Caco-2 (cell line): Measurements from ENCODE around the gene TM4SF18. TPM values are rescaled to one million over a fixed set of nuclear protein-coding genes. Genes with fewer than 3 reads are reported as not detected.

Experiments
- BruUV-seq: library from RNA; stranded (reverse); fragments of 400-500 nt; replicated peaks from 2 replicates; lab custom pipeline; 2021; lab: Mats Ljungman, UMichigan
- CTCF ChIA-PET: fragments of 300-600 bp; sonication (Branson Sonifier 250); formaldehyde crosslinking; loops from one replicate; lab custom pipeline; 2022; ENCODE audit warnings: antibody characterized with exemption; lab: Charles Lee
- POLR2A ChIA-PET: fragments of 300-600 bp; sonication (Branson Sonifier 250); formaldehyde crosslinking; loops from one replicate; lab custom pipeline; 2022; ENCODE audit warnings: antibody characterized with exemption; lab: Charles Lee
- DNase-seq, 2 experiments: peaks; one replicate each; pipeline versions ENCODE4 v3.0.0 to v3.0.0-alpha.2; 2020 to 2022
- H3K27me3 ChIP-seq: replicated peaks from 2 replicates; pipeline ENCODE4 v1.6.0; 2011; ENCODE audit warnings: low read length; ENCODE audit not compliant: control insufficient read depth, insufficient read depth
- H3K36me3 ChIP-seq: 2 replicates; pipeline ENCODE4 v1.5.1; 2011; ENCODE audit warnings: low read length; ENCODE audit not compliant: control insufficient read depth, insufficient read depth
- H3K4me1 ChIP-seq: fragments of 250-450 bp; sonication (Bioruptor Pico); 2 replicates; pipeline ENCODE4 v1.5.1; 2020; ENCODE audit warnings: mild to moderate bottlenecking
- H3K4me3 ChIP-seq: 2 replicates; pipeline ENCODE4 v1.5.1; 2011; ENCODE audit warnings: low read depth, mild to moderate bottlenecking, control low read depth, low read length
- H3K9me3 ChIP-seq: fragments of 250-450 bp; sonication (Bioruptor Pico); 2 replicates; pipeline ENCODE4 v1.5.1; 2020; ENCODE audit warnings: mild to moderate bottlenecking, moderate library complexity
- H3K27ac Mint-ChIP-seq: one replicate; pipeline ENCODE4 v1.8.0; 2022; ENCODE audit warnings: mixed read lengths; ENCODE audit not compliant: unreplicated experiment
- H3K27me3 Mint-ChIP-seq: one replicate; pipeline ENCODE4 v1.8.0; 2022; ENCODE audit warnings: mixed read lengths; ENCODE audit not compliant: insufficient read depth, unreplicated experiment
- H3K36me3 Mint-ChIP-seq: one replicate; pipeline ENCODE4 v1.8.0; 2022; ENCODE audit warnings: mild to moderate bottlenecking, mixed read lengths; ENCODE audit not compliant: insufficient read depth, unreplicated experiment
- H3K4me1 Mint-ChIP-seq: one replicate; pipeline ENCODE4 v1.8.0; 2022; ENCODE audit warnings: low read depth, mixed read lengths; ENCODE audit not compliant: unreplicated experiment
- H3K4me3 Mint-ChIP-seq: one replicate; pipeline ENCODE4 v1.8.0; 2022; ENCODE audit warnings: mild to moderate bottlenecking, moderate library complexity, mixed read lengths; ENCODE audit not compliant: unreplicated experiment
- H3K9me3 Mint-ChIP-seq: one replicate; pipeline ENCODE4 v1.8.0; 2022; ENCODE audit warnings: mixed read lengths; ENCODE audit not compliant: unreplicated experiment
- intact Hi-C: fragments of 100-400 bp; cut with micrococcal nuclease; formaldehyde crosslinking; loops from one replicate; pipeline ENCODE4 v1.10.0; 2022; ENCODE audit not compliant: unreplicated experiment
- total RNA-seq: library from RNA; stranded (reverse); gene quantifications from 2 replicates; pipeline ENCODE4 v1.2.3, GENCODE V29; 2022
- TF ChIP-seq, protein P1 (sequence below), 2 experiments: fragments of 200-600 bp in 1 of 2; IDR thresholded peaks; 1 replicate in 1 of 2; 2 replicates in 1 of 2; pipeline versions ENCODE4 v1.5.1 to v1.8.0; 2011 to 2022; ENCODE audit warnings: antibody characterized with exemption in 1 of 2, control low read depth in 1 of 2, inconsistent platforms in 1 of 2, low read depth in 1 of 2, low read length in 1 of 2, mild to moderate bottlenecking in 1 of 2, moderate library complexity in 1 of 2; ENCODE audit not compliant: insufficient read depth in 1 of 2, severe bottlenecking in 1 of 2, unreplicated experiment in 1 of 2

TM4SF18 gene
- total RNA-seq, 1 experiment from 2014 or later = not detected

DNA sequence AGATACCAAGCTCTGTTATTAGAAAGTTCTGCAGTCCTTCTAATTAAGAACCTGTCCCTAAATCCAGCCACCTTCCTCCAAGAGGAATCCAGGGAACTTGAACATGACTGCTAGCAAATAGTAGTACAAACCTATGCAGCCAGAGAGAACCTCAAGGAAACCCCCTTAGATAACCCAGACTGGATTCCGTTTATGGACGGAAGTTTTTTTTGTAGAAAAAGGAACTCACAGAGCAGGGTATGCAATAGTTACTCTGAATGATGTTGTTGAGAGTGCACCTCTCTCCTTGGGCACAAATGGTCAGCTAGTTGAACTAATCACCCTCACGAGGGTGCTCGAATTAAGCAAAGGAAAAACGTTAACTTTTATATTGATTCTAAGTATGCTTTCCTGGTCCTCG is 40.8 kb downstream of the TM4SF18 start:
- Histone ChIP-seq H3K4me1 (peaks cover 7% of the 10 kb centered on the region; the same call in 1 of the 2 replicates), H3K36me3 (no peaks in the 10 kb centered on the region), H3K9me3 (no peaks in the 10 kb centered on the region), H3K4me3 (no peak overlapping the region), H3K27me3 (no peaks in the 10 kb centered on the region)
- H3K27ac Mint-ChIP-seq = no peak overlapping the region
- ChIA-PET POLR2A (no interaction called here), CTCF (no interaction called here)
- BruUV-seq = no TSS peak
- peaks cover 10% of the 10 kb centered on the region for H3K9me3 Mint-ChIP-seq
- no peaks in the 10 kb centered on the region for H3K27me3 Mint-ChIP-seq
- TF ChIP-seq, protein P1, sequence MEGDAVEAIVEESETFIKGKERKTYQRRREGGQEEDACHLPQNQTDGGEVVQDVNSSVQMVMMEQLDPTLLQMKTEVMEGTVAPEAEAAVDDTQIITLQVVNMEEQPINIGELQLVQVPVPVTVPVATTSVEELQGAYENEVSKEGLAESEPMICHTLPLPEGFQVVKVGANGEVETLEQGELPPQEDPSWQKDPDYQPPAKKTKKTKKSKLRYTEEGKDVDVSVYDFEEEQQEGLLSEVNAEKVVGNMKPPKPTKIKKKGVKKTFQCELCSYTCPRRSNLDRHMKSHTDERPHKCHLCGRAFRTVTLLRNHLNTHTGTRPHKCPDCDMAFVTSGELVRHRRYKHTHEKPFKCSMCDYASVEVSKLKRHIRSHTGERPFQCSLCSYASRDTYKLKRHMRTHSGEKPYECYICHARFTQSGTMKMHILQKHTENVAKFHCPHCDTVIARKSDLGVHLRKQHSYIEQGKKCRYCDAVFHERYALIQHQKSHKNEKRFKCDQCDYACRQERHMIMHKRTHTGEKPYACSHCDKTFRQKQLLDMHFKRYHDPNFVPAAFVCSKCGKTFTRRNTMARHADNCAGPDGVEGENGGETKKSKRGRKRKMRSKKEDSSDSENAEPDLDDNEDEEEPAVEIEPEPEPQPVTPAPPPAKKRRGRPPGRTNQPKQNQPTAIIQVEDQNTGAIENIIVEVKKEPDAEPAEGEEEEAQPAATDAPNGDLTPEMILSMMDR (IDR thresholded peaks at IDR 0.05; ENCODE audit: insufficient read depth in 1 of 2, low read depth in 1 of 2, low read length in 1 of 2, severe bottlenecking in 1 of 2, unreplicated experiment in 1 of 2) = no peak
- intact Hi-C loops = no loop called here
- H3K4me3 Mint-ChIP-seq = no peak overlapping the region
- no peaks in the 10 kb centered on the region for H3K36me3 Mint-ChIP-seq
- DNase-seq = no peak
- H3K4me1 Mint-ChIP-seq = peaks cover 8% of the 10 kb centered on the region

DNA sequence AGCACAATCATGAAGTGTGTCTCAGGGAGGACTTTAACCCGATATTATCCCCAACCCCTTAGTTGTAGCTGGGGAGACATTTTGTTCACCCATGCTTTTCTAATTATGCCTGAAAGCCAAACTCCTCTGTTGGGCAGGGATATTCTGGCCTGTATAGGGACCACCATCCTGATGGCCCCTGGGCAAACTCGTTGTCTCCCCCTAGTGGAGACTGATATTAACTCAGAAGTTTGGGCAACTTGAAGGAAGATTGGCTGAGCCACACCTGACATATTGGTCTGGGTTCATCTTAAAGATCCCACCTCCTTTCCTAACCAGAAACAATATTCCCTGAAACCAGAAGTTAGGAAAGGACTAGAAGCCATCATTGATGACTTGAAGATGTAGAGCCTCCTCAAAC is 42.3 kb downstream of the TM4SF18 start:
- no peaks in the 10 kb centered on the region for H3K27me3 ChIP-seq
- TF ChIP-seq, protein P1 (IDR thresholded peaks at IDR 0.05; ENCODE audit: insufficient read depth in 1 of 2, low read depth in 1 of 2, low read length in 1 of 2, severe bottlenecking in 1 of 2, unreplicated experiment in 1 of 2) = peak; percentile 27 to 60
- ChIA-PET POLR2A (no interaction called here), CTCF (no interaction called here)
- H3K27ac Mint-ChIP-seq = no peak overlapping the region
- H3K9me3 Mint-ChIP-seq = peaks cover 10% of the 10 kb centered on the region
- no peak overlapping the region for H3K4me3 ChIP-seq
- no peaks in the 10 kb centered on the region for H3K9me3 ChIP-seq
- no TSS peak for BruUV-seq
- peaks cover 8% of the 10 kb centered on the region for H3K4me1 Mint-ChIP-seq
- H3K36me3 Mint-ChIP-seq = no peaks in the 10 kb centered on the region
- H3K4me1 ChIP-seq = peaks cover 7% of the 10 kb centered on the region; the same call in 1 of the 2 replicates
- H3K4me3 Mint-ChIP-seq = no peak overlapping the region
- H3K36me3 ChIP-seq = no peaks in the 10 kb centered on the region
- DNase-seq = peak in 1 of 2 experiments; percentile 29
- H3K27me3 Mint-ChIP-seq = no peaks in the 10 kb centered on the region
- intact Hi-C loops = no loop called here

DNA sequence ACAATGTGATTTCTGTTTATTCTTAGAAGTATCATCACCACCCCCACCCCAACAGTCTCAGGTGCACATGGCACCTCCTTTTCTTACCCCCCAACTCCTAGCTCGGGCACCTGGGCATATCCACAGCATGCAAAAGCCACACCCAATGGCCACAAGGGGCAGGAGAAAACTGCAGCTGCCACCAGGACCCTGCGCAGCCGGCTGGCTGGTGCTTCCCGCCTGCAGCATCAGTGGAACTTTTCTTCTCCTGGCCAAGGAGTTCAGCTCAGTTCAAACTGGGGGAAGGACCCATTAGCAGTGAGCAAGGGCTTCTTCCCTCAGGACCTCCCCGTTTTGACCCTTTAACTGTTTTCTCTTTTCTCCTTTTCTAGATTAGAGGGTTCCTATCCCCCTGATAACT is 44.8 kb downstream of the TM4SF18 start:
- H3K4me1 ChIP-seq = peaks cover 7% of the 10 kb centered on the region; the same call in 1 of the 2 replicates
- no peak for DNase-seq
- no peak overlapping the region for H3K4me3 ChIP-seq
- no peaks in the 10 kb centered on the region for H3K9me3 ChIP-seq
- H3K27me3 ChIP-seq = no peaks in the 10 kb centered on the region
- TF ChIP-seq, protein P1 (IDR thresholded peaks at IDR 0.05; ENCODE audit: insufficient read depth in 1 of 2, low read depth in 1 of 2, low read length in 1 of 2, severe bottlenecking in 1 of 2, unreplicated experiment in 1 of 2) = no peak
- H3K36me3 ChIP-seq = no peaks in the 10 kb centered on the region
- POLR2A ChIA-PET = no interaction called here
- H3K4me3 Mint-ChIP-seq = no peak overlapping the region
- intact Hi-C loops = loop anchor here (5.0 kb wide), 1 partner anchor 194 kb away; no protein-coding TSS in a partner anchor
- H3K27me3 Mint-ChIP-seq = no peaks in the 10 kb centered on the region
- no peaks in the 10 kb centered on the region for H3K9me3 Mint-ChIP-seq
- H3K27ac Mint-ChIP-seq = no peak overlapping the region
- BruUV-seq = no TSS peak
- H3K4me1 Mint-ChIP-seq = no peaks in the 10 kb centered on the region
- CTCF ChIA-PET = no interaction called here
- H3K36me3 Mint-ChIP-seq = no peaks in the 10 kb centered on the region
